H1 (cell line): ENCODE data around the gene RASGRF1. TPM values are rescaled to one million over a fixed set of nuclear protein-coding genes. Genes with fewer than 3 reads are reported as not detected.

Experiments used
- SP2 ChIP-seq: IDR thresholded peaks from 2 replicates; pipeline ENCODE4 v1.6.1; 2012; ENCODE audit warnings: mild to moderate bottlenecking, low read length, inconsistent platforms
- TBP ChIP-seq: IDR thresholded peaks from 2 replicates; pipeline ENCODE4 v1.6.1; 2011; ENCODE audit warnings: low read depth, low read length, improper control_type of control experiment
- polyA plus RNA-seq, 7 experiments: library from polyadenylated mRNA; depleted of rRNA in 3 of 7; stranded (reverse) in 5 of 7; unstranded in 2 of 7; fragments of >200 nt in 5 of 7; fragments of 200-250 nt in 2 of 7; gene quantifications; 1 replicate in 5 of 7; 2 replicates in 1 of 7; 4 replicates in 1 of 7; pipeline versions ENCODE4 v1.2.1 to v1.2.3, GENCODE V29; 2011 to 2013; ENCODE audit warnings: missing spikeins in 2 of 7, mixed read lengths in 2 of 7
- total RNA-seq: library from RNA; stranded (reverse); fragmentation: NEBNext Ultra II Directional; extraction: Animal tissue kit (Norgen Biotek cat#: 25700); gene quantifications from 2 replicates; pipeline ENCODE4 v1.2.1, GENCODE V29; 2021

The RASGRF1 gene
- total and polyA plus RNA-seq, 2 of the 8 experiments (the other 6 are each of a cell fraction or from before 2014, with no cell fraction given), result 0.42 to 0.67 TPM

- no peak for TF ChIP-seq SP2
- no peak for TF ChIP-seq TBP
These were observed 62.8 kb downstream of the RASGRF1 start (continued) for GRCh38 chr15:79027532-79028410.
